Tibial nerve (tissue), 4 donors: Measurements from ENCODE around the gene RFNG.

ENCODE experiments used
- EP300 ChIP-seq, 2 donors: sonication (generic); formaldehyde crosslinking; IDR thresholded peaks; one replicate each; pipeline ENCODE4 v1.6.1; 2017; ENCODE audit warnings: antibody characterized with exemption in 2 of 2, mild to moderate bottlenecking in 1 of 2
- POLR2A ChIP-seq, 2 donors: fragments of 450-650 bp; IDR thresholded peaks; one replicate each; pipeline ENCODE4 v1.6.1; 2017; ENCODE audit warnings: antibody characterized with exemption in 2 of 2, mild to moderate bottlenecking in 2 of 2, moderate library complexity in 2 of 2
- TF ChIP-seq, protein P1 (sequence below), 5 experiments: fragments of 200-600 bp in 3 of 5; fragments of 450-650 bp in 2 of 5; sonication (generic) in 3 of 5; IDR thresholded peaks; one replicate each; pipeline ENCODE4 v1.5.1; 2016 to 2019; ENCODE audit warnings: antibody characterized with exemption in 5 of 5, mild to moderate bottlenecking in 3 of 5, moderate library complexity in 2 of 5

- TF ChIP-seq POLR2A (IDR thresholded peaks at IDR 0.05) (no peak), EP300 (IDR thresholded peaks at IDR 0.05) (no peak)
- TF ChIP-seq, protein P1, sequence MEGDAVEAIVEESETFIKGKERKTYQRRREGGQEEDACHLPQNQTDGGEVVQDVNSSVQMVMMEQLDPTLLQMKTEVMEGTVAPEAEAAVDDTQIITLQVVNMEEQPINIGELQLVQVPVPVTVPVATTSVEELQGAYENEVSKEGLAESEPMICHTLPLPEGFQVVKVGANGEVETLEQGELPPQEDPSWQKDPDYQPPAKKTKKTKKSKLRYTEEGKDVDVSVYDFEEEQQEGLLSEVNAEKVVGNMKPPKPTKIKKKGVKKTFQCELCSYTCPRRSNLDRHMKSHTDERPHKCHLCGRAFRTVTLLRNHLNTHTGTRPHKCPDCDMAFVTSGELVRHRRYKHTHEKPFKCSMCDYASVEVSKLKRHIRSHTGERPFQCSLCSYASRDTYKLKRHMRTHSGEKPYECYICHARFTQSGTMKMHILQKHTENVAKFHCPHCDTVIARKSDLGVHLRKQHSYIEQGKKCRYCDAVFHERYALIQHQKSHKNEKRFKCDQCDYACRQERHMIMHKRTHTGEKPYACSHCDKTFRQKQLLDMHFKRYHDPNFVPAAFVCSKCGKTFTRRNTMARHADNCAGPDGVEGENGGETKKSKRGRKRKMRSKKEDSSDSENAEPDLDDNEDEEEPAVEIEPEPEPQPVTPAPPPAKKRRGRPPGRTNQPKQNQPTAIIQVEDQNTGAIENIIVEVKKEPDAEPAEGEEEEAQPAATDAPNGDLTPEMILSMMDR (IDR thresholded peaks at IDR 0.05) = no peak
Observed at GRCh38 chr17:82023447-82024241, 28.0 kb downstream of the RFNG start.
